ENCODE data around the gene TFR2.

TFR2 gene

DNA sequence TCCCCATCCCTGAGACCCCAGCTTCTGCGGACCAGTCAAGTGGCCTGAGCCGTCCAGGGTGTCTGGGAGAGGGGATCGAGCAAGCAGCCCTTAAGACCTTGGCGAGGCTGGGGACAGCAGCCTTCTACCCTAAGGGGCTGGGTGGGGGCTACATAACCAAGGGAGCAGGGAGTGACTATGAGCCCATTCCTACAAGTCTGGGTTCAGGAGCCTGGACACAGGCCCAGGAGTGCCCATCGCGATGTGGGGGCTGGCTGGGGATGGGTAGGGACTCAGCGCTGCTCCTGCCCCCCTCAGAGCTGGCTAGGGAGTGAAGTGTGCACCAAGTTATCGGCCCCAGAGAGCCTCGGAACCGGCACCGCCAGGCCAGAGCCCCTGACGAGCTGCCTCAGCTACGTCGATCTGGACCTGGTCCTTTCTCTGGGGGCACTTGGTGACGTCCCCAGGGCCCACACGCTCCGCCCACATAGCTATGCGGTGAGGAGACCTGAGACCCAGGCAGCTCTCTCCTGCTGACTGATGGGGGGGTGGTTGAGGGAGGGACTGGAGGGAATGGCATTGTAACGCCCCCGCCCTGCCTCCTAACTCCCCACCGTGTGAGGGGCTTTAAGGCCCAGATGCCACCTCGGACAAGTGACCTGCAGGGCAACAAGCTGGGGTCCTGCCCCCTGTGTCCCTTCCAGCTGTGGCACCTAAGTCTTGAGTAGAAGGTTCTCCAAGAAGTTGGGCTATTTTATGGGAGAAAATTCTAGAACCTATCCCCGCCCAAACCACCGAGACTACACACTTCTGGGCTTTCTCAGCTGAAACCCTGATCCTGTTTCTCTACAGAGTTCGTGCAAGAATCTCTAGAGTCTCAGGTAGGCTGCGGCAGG lies 70.2 kb downstream of the TFR2 start:
- DNase-seq: no peak
